Tibial artery (tissue), 4 donors: Measurements from ENCODE around the gene FBN1.

ENCODE experiments used
- DNase-seq, 2 donors: peaks; one replicate each; pipeline ENCODE4 v3.0.0-alpha.2; 2019
- H3K27ac ChIP-seq, 2 donors: fragments of 200-600 bp; sonication (generic) in 1 of 2; 1 replicate in 1 of 2; 2 replicates in 1 of 2; pipeline ENCODE4 v1.5.1; 2018 to 2019; ENCODE audit warnings: mild to moderate bottlenecking in 1 of 2
- H3K27me3 ChIP-seq, 2 donors: fragments of 200-600 bp; sonication (generic) in 1 of 2; one replicate each; pipeline versions ENCODE4 v1.5.1 to v1.6.0; 2016 to 2019
- H3K36me3 ChIP-seq, 3 donors: fragments of 200-600 bp; sonication (generic) in 2 of 3; one replicate each; pipeline ENCODE4 v1.5.1; 2016 to 2019; ENCODE audit warnings: mild to moderate bottlenecking in 2 of 3
- H3K4me1 ChIP-seq, 4 donors: fragments of 200-600 bp; sonication (generic) in 2 of 4; 1 replicate in 3 of 4; 2 replicates in 1 of 4; pipeline ENCODE4 v1.5.1; 2016 to 2019
- H3K4me3 ChIP-seq, 2 donors: fragments of 200-600 bp; sonication (generic) in 1 of 2; 1 replicate in 1 of 2; 2 replicates in 1 of 2; pipeline ENCODE4 v1.5.1; 2018 to 2019; ENCODE audit warnings: mild to moderate bottlenecking in 2 of 2
- H3K9me3 ChIP-seq, 3 donors: fragments of 200-600 bp; sonication (generic) in 1 of 3; one replicate each; pipeline ENCODE4 v1.5.1; 2016 to 2019
- intact Hi-C: fragments of 100-400 bp; cut with DNase I; formaldehyde crosslinking; loops from one replicate; pipeline ENCODE4 v1.15.0; 2023; ENCODE audit warnings: low total_unique reads
- TF ChIP-seq, protein P1 (sequence below), 2 experiments: fragments of 200-600 bp in 1 of 2; fragments of 450-650 bp in 1 of 2; IDR thresholded peaks; one replicate each; pipeline ENCODE4 v1.5.1; 2017 to 2019; ENCODE audit warnings: antibody characterized with exemption in 2 of 2, mild to moderate bottlenecking in 1 of 2, moderate library complexity in 1 of 2

FBN1 gene

DNA sequence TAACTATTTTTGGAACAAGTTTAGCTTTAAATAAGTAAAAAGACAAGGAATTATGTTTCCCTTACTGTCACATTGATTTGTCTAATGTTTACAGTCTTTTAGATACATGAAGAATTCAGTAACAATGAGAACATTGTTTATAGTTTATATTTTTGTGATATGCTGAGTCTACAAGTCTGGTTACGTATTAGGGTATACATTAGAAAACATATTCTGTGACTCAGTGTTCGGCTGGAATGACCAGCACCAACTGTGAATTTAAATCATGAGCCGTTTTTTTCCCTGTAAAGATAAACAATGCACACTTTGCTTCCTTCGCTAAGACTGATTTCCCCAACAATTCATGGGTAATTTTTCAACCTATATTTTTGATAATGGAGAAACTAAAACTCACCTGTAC is 182.8 kb downstream of the FBN1 start:
- H3K4me1 ChIP-seq, result peaks cover 0 to 18% (median 0%) of the 10 kb centered on the region in 4 donors
- intact Hi-C loops, result no loop called here
- H3K27me3 ChIP-seq, result no peaks in the 10 kb centered on the region
- no peaks in the 10 kb centered on the region for H3K9me3 ChIP-seq
- TF ChIP-seq, protein P1, sequence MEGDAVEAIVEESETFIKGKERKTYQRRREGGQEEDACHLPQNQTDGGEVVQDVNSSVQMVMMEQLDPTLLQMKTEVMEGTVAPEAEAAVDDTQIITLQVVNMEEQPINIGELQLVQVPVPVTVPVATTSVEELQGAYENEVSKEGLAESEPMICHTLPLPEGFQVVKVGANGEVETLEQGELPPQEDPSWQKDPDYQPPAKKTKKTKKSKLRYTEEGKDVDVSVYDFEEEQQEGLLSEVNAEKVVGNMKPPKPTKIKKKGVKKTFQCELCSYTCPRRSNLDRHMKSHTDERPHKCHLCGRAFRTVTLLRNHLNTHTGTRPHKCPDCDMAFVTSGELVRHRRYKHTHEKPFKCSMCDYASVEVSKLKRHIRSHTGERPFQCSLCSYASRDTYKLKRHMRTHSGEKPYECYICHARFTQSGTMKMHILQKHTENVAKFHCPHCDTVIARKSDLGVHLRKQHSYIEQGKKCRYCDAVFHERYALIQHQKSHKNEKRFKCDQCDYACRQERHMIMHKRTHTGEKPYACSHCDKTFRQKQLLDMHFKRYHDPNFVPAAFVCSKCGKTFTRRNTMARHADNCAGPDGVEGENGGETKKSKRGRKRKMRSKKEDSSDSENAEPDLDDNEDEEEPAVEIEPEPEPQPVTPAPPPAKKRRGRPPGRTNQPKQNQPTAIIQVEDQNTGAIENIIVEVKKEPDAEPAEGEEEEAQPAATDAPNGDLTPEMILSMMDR (IDR thresholded peaks at IDR 0.05), result no peak
- no peak overlapping the region for H3K4me3 ChIP-seq
- DNase-seq, result no peak
- H3K27ac ChIP-seq, result no peak overlapping the region
- H3K36me3 ChIP-seq, result peaks cover 72 to 88% (median 84%) of the 10 kb centered on the region in 3 donors

DNA sequence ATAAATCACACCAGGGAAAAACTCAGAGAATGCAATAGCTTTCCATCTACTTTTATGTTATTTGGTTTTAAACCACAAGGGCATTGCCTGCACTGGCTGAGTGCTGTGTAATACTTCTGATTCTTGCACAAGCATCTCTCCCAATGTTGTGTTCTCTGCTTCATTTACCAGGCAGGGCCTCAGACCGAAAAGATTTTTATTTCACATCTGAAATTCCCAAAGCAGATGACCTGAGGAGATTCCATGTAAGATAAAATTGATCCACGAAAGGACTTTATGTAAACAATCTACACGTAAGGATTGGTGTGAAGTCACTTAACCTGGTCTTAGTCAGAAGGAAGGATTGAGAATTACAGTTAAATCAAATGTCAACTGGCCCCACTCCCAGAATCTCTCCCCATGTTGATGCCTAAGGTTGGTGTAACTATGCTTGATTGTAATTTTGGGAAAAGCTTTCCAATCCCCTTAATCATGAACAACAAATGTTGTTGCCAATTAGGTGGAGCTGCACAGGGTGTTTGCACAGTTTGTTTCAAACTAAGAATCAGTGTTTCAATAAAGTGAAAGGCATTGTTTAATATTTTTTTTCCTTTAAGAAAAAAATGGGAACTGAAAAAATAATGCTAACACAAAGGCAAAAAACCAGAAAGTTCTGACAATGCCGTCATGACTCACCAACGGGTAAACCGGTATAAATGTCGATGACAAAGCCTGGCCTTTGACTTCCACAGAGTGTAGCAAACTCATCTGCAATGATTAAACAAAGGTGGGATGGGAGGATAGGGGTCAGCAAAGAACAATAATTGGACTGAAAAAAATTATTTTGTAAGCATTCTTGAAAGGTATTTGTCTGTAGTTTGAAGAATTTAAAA is 185.7 kb downstream of the FBN1 start:
- intact Hi-C loops, result loop anchor here (10.0 kb wide), 1 partner anchor 105 kb away; no protein-coding TSS in a partner anchor
- peak overlapping the region in 1 of 2 donors; percentile 43 for H3K27ac ChIP-seq
- H3K36me3 ChIP-seq, result peaks cover 72 to 89% (median 84%) of the 10 kb centered on the region in 3 donors

GRCh38 chr15:48458876-48459275 is 186.6 kb downstream of the FBN1 start:
- Histone ChIP-seq H3K27ac (peak overlapping the region; percentile 16 to 43), H3K9me3 (no peaks in the 10 kb centered on the region), H3K4me1 (peaks cover 0 to 18% (median 0%) of the 10 kb centered on the region in 4 donors), H3K27me3 (no peaks in the 10 kb centered on the region), H3K4me3 (no peak overlapping the region), H3K36me3 (peaks cover 69 to 84% (median 84%) of the 10 kb centered on the region in 3 donors)
- TF ChIP-seq, protein P1 (IDR thresholded peaks at IDR 0.05), result no peak
- no peak for DNase-seq
- intact Hi-C loops, result loop anchor here (10.0 kb wide), 1 partner anchor 104 kb away; no protein-coding TSS in a partner anchor

More for the DNA sequence above, 185.7 kb downstream of the FBN1 start:
- Histone ChIP-seq H3K4me1 (peaks cover 0 to 18% (median 0%) of the 10 kb centered on the region in 4 donors), H3K27me3 (no peaks in the 10 kb centered on the region), H3K4me3 (no peak overlapping the region), H3K9me3 (no peaks in the 10 kb centered on the region)
- peak in 1 of 2 donors; percentile 46 for DNase-seq
- TF ChIP-seq, protein P1 (IDR thresholded peaks at IDR 0.05), result peak in 1 of 2 experiments; percentile 10

GRCh38 chr15:48456134-48456533 is 189.4 kb downstream of the FBN1 start:
- peaks cover 56 to 79% (median 74%) of the 10 kb centered on the region in 3 donors for H3K36me3 ChIP-seq
- H3K9me3 ChIP-seq, result no peaks in the 10 kb centered on the region
- intact Hi-C loops, result loop anchor here (10.0 kb wide), 1 partner anchor 101 kb away; no protein-coding TSS in a partner anchor
- peaks cover 0 to 18% (median 0%) of the 10 kb centered on the region in 4 donors for H3K4me1 ChIP-seq
- TF ChIP-seq, protein P1 (IDR thresholded peaks at IDR 0.05), result no peak
- H3K4me3 ChIP-seq, result no peak overlapping the region
- no peaks in the 10 kb centered on the region for H3K27me3 ChIP-seq
- no peak for DNase-seq
- H3K27ac ChIP-seq, result no peak overlapping the region

- TF ChIP-seq, protein P1 (IDR thresholded peaks at IDR 0.05), result no peak
- H3K36me3 ChIP-seq, result peaks cover 57 to 79% (median 59%) of the 10 kb centered on the region in 3 donors
- intact Hi-C loops, result loop anchor here (10.0 kb wide), 1 partner anchor 97 kb away; no protein-coding TSS in a partner anchor
- no peak overlapping the region for H3K27ac ChIP-seq
- no peak for DNase-seq
- no peaks in the 10 kb centered on the region for H3K4me1 ChIP-seq
- H3K9me3 ChIP-seq, result no peaks in the 10 kb centered on the region
- no peak overlapping the region for H3K4me3 ChIP-seq
- H3K27me3 ChIP-seq, result no peaks in the 10 kb centered on the region
Observed at GRCh38 chr15:48451736-48452135, 193.8 kb downstream of the FBN1 start.
